ENCODE data around the gene LPAR1.
"Not testable (repeated sequence)": the region's sequence is repeated elsewhere in the genome, so short reads cannot be mapped to it uniquely, and the experiment has no call there.

The LPAR1 gene

GRCh38 chr9:111038331-111039230, at the start of gene LPAR1:
LPAR1 (minus strand) TSS chr9:111038470; CDS start chr9:110972117, 66,353 bp downstream.
- DNase-seq = no peak

- no peak for DNase-seq
These were observed 40.2 kb upstream of the LPAR1 start for GRCh38 chr9:111078391-111079038.

GRCh38 chr9:111076519-111076918, 38.2 kb upstream of the LPAR1 start:
- no peak for DNase-seq

GRCh38 chr9:111076042-111076441, 37.8 kb upstream of the LPAR1 start:
- DNase-seq = no peak

- no peak for DNase-seq
These were observed 36.1 kb upstream of the LPAR1 start for GRCh38 chr9:111074395-111074794.

- DNase-seq = no peak
These were observed 30.9 kb upstream of the LPAR1 start for GRCh38 chr9:111069183-111069582.

- no peak for DNase-seq
These were observed 30.5 kb upstream of the LPAR1 start for GRCh38 chr9:111068771-111069170.

GRCh38 chr9:111068383-111068730, 30.1 kb upstream of the LPAR1 start:
- DNase-seq = no peak

GRCh38 chr9:111066468-111066867, 28.2 kb upstream of the LPAR1 start:
- no peak for DNase-seq

GRCh38 chr9:111065414-111065813, 27.1 kb upstream of the LPAR1 start:
- no peak for DNase-seq

GRCh38 chr9:111064160-111064837, 26.0 kb upstream of the LPAR1 start:
- DNase-seq = no peak

- no peak for DNase-seq
These were observed 25.1 kb upstream of the LPAR1 start for GRCh38 chr9:111063332-111063731.

GRCh38 chr9:111058166-111058565, 19.9 kb upstream of the LPAR1 start:
- DNase-seq = no peak

- DNase-seq = no peak
These were observed 18.3 kb upstream of the LPAR1 start for GRCh38 chr9:111056538-111056937.

- no peak for DNase-seq
These were observed 14.5 kb upstream of the LPAR1 start for GRCh38 chr9:111052791-111053190.

- no peak for DNase-seq
These were observed 13.1 kb upstream of the LPAR1 start for GRCh38 chr9:111051400-111051799.

GRCh38 chr9:111050819-111051218, 12.5 kb upstream of the LPAR1 start:
- no peak for DNase-seq

GRCh38 chr9:111047287-111047686, 9.0 kb upstream of the LPAR1 start:
- not testable (repeated sequence) for DNase-seq

GRCh38 chr9:111041902-111042301, 3.6 kb upstream of the LPAR1 start:
- DNase-seq = no peak

GRCh38 chr9:111040494-111040893, 2.2 kb upstream of the LPAR1 start:
- DNase-seq = no peak

- DNase-seq = no peak
These were observed 1.1 kb upstream of the LPAR1 start for GRCh38 chr9:111039231-111039906.

GRCh38 chr9:111037708-111038330, 451 bp downstream of the LPAR1 start:
- no peak for DNase-seq

GRCh38 chr9:111037356-111037707, 938 bp downstream of the LPAR1 start:
- no peak for DNase-seq
